ENCODE results near the gene TBL1XR1.

TBL1XR1 gene

DNA sequence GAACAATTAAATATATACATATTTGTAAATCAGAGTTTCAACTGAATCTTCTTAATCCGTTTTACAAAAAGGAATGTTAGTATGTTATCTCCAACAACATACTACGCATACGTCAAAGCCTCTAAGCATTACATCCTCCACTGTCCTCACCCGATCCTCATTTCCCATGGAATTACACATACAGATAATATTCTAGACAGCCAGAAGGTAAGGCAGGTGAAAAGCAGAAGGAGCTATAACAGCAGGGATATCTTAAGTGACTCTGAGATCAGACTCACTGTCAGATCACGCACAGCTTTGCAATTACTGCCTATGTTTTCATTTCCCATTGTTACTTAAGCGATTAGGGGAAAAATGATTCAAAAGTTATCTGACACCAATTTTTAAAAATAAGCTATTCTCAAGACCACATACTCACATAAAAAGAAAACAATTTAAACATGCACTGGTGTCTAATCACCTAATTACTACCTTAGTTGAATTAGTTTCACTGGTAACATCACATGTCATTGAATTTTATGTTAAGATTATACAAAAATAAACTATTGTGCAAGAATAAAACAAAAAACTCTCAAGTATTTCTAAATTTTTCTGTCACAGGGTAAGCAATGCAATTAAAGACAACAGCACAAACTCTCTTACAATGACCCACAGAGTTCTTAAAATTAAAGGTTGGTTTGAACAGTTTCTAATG lies 92.8 kb downstream of the TBL1XR1 start:
- peak; percentile 37 for DNase-seq (ENCODE audit: low read depth)
- H3K4me1 ChIP-seq (ENCODE audit: control insufficient read depth, insufficient read depth, low read length) = peaks cover 42% of the 10 kb centered on the region
- no peak overlapping the region for H3K9ac ChIP-seq (ENCODE audit: low read length)
- no peaks in the 10 kb centered on the region for H3K27me3 ChIP-seq (replicated peaks; ENCODE audit: control insufficient read depth, insufficient read depth, low read length)
- no peaks in the 10 kb centered on the region for H3K36me3 ChIP-seq (ENCODE audit: control insufficient read depth, insufficient read depth, low read length, severe bottlenecking)
- H3K9me3 ChIP-seq (ENCODE audit: control insufficient read depth, low read length) = no peaks in the 10 kb centered on the region
- no peak overlapping the region for H3K4me3 ChIP-seq (ENCODE audit: low read length)

DNA sequence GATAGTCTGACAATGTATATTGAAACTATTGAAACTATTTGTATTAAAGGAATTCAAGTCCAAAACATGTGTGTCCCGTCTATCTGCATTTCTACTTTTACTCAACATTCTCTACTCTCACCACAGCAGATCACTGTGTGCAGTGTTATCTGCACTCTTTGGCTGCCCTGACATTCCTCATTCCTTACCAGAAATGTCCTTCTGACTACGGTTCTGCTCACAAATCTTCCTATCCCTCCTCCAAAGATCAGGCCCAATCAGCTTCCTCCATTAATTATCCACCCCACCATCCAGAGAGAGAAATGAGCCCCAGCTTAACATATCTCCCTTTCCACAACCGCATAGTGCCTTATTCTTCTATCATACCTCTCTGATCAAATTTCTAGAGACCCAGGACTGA lies 94.7 kb downstream of the TBL1XR1 start:
- Histone ChIP-seq H3K36me3 (ENCODE audit: control insufficient read depth, insufficient read depth, low read length, severe bottlenecking) (no peaks in the 10 kb centered on the region), H3K4me1 (ENCODE audit: control insufficient read depth, insufficient read depth, low read length) (peaks cover 33% of the 10 kb centered on the region), H3K4me3 (ENCODE audit: low read length) (no peak overlapping the region), H3K9me3 (ENCODE audit: control insufficient read depth, low read length) (no peaks in the 10 kb centered on the region), H3K27me3 (replicated peaks; ENCODE audit: control insufficient read depth, insufficient read depth, low read length) (no peaks in the 10 kb centered on the region), H3K9ac (ENCODE audit: low read length) (no peak overlapping the region)
- DNase-seq (ENCODE audit: low read depth) = peak; percentile 31

DNA sequence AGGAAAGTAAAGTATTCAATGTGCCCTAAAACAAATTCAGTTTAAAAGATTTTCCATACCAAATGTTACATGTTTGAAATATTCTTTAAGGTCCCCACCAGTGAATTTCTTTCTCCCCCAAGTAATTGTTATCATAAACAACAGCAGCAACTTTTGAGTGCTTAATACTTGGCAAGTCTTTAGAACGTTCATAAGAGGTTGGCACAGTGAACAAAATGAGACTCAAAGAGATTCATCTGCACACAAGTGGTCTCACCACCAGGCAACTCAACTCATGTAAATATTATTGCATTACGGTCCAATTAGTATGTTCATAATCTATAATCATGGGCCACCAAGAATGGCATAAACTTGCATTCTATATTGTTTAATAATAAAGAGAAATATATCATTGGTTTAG lies 98.7 kb downstream of the TBL1XR1 start:
- H3K4me3 ChIP-seq (ENCODE audit: low read length) = no peak overlapping the region
- DNase-seq (ENCODE audit: low read depth) = no peak
- peaks cover 10% of the 10 kb centered on the region for H3K4me1 ChIP-seq (ENCODE audit: control insufficient read depth, insufficient read depth, low read length)
- H3K36me3 ChIP-seq (ENCODE audit: control insufficient read depth, insufficient read depth, low read length, severe bottlenecking) = no peaks in the 10 kb centered on the region
- no peaks in the 10 kb centered on the region for H3K27me3 ChIP-seq (replicated peaks; ENCODE audit: control insufficient read depth, insufficient read depth, low read length)
- no peaks in the 10 kb centered on the region for H3K9me3 ChIP-seq (ENCODE audit: control insufficient read depth, low read length)
- no peak overlapping the region for H3K9ac ChIP-seq (ENCODE audit: low read length)

DNA sequence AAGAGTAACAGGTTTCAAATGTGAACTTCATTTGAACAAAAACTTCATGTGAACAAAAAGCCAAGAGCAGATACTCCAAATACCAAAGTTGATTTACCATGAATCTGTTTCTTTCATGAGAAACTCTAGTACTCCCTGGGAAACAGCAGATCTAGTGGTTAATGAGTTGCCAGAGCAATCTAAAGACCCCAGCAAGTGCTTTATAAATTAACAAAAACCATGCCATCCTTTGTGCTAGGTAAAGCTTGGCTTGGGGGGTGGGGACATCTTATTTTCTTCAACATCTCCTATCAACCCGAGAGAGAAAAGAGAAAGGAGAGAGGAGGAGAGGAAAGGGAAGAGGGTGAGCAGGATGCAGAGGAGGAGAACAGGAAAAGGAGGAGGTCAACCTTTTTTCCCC lies 100.7 kb downstream of the TBL1XR1 start:
- no peak overlapping the region for H3K4me3 ChIP-seq (ENCODE audit: low read length)
- H3K36me3 ChIP-seq (ENCODE audit: control insufficient read depth, insufficient read depth, low read length, severe bottlenecking) = no peaks in the 10 kb centered on the region
- no peak overlapping the region for H3K9ac ChIP-seq (ENCODE audit: low read length)
- peaks cover under 1% of the 10 kb centered on the region for H3K4me1 ChIP-seq (ENCODE audit: control insufficient read depth, insufficient read depth, low read length)
- no peaks in the 10 kb centered on the region for H3K27me3 ChIP-seq (replicated peaks; ENCODE audit: control insufficient read depth, insufficient read depth, low read length)
- DNase-seq (ENCODE audit: low read depth) = no peak
- H3K9me3 ChIP-seq (ENCODE audit: control insufficient read depth, low read length) = no peaks in the 10 kb centered on the region

DNA sequence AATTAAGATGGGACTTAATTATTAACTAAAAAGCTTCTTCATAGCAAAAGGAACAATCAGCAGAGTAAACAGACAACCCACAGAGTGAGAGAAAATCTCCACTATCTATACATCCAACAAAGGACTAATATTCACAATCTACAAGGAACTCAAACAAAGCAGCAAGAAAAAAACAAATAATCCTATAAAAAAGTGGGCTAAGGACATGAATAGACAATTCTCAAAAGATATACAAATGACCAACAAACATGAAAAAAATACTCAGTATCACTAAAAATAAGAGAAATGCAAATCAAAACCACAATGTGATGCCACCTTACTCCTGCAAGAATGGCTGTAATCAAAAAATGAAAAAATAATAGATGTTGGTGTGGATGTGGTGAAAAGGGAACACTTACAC lies 103.3 kb downstream of the TBL1XR1 start:
- H3K27me3 ChIP-seq (replicated peaks; ENCODE audit: control insufficient read depth, insufficient read depth, low read length) = no peaks in the 10 kb centered on the region
- H3K4me1 ChIP-seq (ENCODE audit: control insufficient read depth, insufficient read depth, low read length) = no peaks in the 10 kb centered on the region
- H3K9ac ChIP-seq (ENCODE audit: low read length) = no peak overlapping the region
- no peak for DNase-seq (ENCODE audit: low read depth)
- H3K36me3 ChIP-seq (ENCODE audit: control insufficient read depth, insufficient read depth, low read length, severe bottlenecking) = peaks cover 8% of the 10 kb centered on the region
- H3K9me3 ChIP-seq (ENCODE audit: control insufficient read depth, low read length) = no peaks in the 10 kb centered on the region
- H3K4me3 ChIP-seq (ENCODE audit: low read length) = no peak overlapping the region

DNA sequence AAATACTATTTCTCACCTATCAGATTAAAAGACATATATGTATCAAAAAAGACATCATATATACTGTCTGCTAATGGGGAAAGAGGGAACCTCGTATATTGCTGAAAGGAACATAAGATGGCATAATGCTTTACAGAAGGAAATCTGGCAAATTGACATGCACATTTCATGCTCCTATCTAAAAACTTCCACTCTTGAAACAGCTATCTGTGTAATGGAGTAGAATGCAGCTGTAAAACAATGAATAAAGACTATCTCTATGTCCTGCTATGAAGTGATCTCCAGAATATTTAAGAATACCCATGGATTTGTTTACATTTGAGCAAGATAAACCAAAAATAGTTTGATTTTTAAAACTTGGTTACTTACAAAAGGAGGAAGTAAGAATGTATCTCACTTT lies 107.4 kb downstream of the TBL1XR1 start:
- no peak overlapping the region for H3K9ac ChIP-seq (ENCODE audit: low read length)
- H3K36me3 ChIP-seq (ENCODE audit: control insufficient read depth, insufficient read depth, low read length, severe bottlenecking) = peaks cover 13% of the 10 kb centered on the region
- no peaks in the 10 kb centered on the region for H3K9me3 ChIP-seq (ENCODE audit: control insufficient read depth, low read length)
- no peak overlapping the region for H3K4me3 ChIP-seq (ENCODE audit: low read length)
- no peaks in the 10 kb centered on the region for H3K4me1 ChIP-seq (ENCODE audit: control insufficient read depth, insufficient read depth, low read length)
- H3K27me3 ChIP-seq (replicated peaks; ENCODE audit: control insufficient read depth, insufficient read depth, low read length) = no peaks in the 10 kb centered on the region
- DNase-seq (ENCODE audit: low read depth) = no peak

DNA sequence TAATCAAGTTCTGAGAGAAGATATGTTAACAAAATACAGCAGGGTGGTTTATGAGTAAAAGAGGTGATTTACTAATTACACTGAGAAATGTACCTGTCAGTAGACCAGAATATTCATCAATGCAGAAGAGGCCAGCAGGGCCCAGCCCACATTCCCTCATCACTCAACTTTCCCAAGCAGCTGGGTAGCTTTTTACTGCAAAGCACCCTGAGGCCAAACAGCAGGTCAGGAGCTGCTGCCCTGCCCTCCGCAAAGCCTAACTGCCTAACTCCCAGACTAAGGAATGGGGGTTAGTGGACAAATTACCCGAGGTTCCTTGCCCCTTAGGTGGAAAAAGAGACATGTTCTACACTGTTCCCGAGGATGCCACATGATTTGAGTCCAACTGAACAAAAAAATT lies 108.2 kb downstream of the TBL1XR1 start:
- Histone ChIP-seq H3K9ac (ENCODE audit: low read length) (no peak overlapping the region), H3K4me1 (ENCODE audit: control insufficient read depth, insufficient read depth, low read length) (no peaks in the 10 kb centered on the region), H3K36me3 (ENCODE audit: control insufficient read depth, insufficient read depth, low read length, severe bottlenecking) (peaks cover 13% of the 10 kb centered on the region), H3K4me3 (ENCODE audit: low read length) (no peak overlapping the region), H3K27me3 (replicated peaks; ENCODE audit: control insufficient read depth, insufficient read depth, low read length) (no peaks in the 10 kb centered on the region), H3K9me3 (ENCODE audit: control insufficient read depth, low read length) (no peaks in the 10 kb centered on the region)
- no peak for DNase-seq (ENCODE audit: low read depth)

DNA sequence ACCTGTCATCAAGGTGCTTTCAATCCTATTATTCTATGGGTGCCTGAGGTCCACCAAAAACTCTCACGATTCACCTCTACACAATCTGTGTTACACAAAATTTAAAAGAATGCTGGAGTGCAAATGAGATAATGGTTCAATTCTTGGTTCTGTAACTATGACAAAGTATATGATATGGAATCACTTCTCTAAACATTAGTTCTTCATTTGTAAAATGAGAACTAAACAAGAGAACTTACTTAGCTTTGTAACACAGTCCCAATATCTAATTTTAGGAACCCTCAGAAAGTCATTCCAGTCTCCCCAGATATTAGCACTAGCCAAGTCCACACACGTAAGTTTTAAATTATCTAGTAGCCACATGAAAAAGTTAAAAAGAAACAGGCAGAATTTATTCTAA lies 111.5 kb downstream of the TBL1XR1 start:
- H3K9ac ChIP-seq (ENCODE audit: low read length) = no peak overlapping the region
- no peaks in the 10 kb centered on the region for H3K4me1 ChIP-seq (ENCODE audit: control insufficient read depth, insufficient read depth, low read length)
- DNase-seq (ENCODE audit: low read depth) = no peak
- no peak overlapping the region for H3K4me3 ChIP-seq (ENCODE audit: low read length)
- no peaks in the 10 kb centered on the region for H3K9me3 ChIP-seq (ENCODE audit: control insufficient read depth, low read length)
- no peaks in the 10 kb centered on the region for H3K27me3 ChIP-seq (replicated peaks; ENCODE audit: control insufficient read depth, insufficient read depth, low read length)
- peaks cover 13% of the 10 kb centered on the region for H3K36me3 ChIP-seq (ENCODE audit: control insufficient read depth, insufficient read depth, low read length, severe bottlenecking)

DNA sequence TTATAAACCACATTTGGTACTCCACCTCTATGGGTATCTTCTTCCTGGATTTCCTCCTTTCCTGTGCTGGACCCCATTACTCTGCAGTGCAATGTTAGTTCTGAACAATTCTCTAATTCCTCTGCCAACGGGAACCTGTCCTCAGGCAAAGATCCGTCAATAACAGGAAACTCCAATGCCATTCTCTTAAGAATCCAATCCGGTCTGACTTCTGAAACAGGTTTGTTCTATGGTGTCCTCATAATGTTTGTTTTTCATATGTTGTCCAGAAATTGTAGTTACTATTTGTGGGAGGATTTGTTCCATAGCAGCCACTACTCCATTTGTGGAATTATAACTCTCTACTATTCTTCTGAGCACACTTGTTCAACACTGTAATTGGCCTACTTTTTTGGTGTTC lies 112.7 kb downstream of the TBL1XR1 start:
- Histone ChIP-seq H3K36me3 (ENCODE audit: control insufficient read depth, insufficient read depth, low read length, severe bottlenecking) (peaks cover 10% of the 10 kb centered on the region), H3K9ac (ENCODE audit: low read length) (no peak overlapping the region)

DNA sequence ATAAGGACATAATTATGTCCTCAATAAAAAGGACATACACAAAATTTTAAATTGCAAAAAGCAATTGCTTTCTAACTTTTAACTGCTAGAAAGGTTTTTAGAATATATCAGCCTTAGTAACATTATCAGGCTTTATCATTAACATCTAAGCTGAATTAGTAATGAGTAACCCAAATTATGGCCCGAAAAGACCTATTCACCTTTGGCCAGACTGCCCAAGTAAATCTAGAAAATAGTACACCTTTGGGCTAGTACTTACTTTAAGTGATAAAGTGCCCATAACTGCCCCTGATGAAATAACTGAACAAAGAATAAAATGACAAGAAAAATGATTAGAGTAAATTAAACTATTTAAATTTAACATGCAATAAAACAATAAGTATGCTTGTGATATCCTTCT lies 117.2 kb downstream of the TBL1XR1 start:
- Histone ChIP-seq H3K4me1 (ENCODE audit: control insufficient read depth, insufficient read depth, low read length) (no peaks in the 10 kb centered on the region), H3K9me3 (ENCODE audit: control insufficient read depth, low read length) (no peaks in the 10 kb centered on the region), H3K36me3 (ENCODE audit: control insufficient read depth, insufficient read depth, low read length, severe bottlenecking) (peaks cover 7% of the 10 kb centered on the region), H3K4me3 (ENCODE audit: low read length) (no peak overlapping the region), H3K9ac (ENCODE audit: low read length) (no peak overlapping the region), H3K27me3 (replicated peaks; ENCODE audit: control insufficient read depth, insufficient read depth, low read length) (no peaks in the 10 kb centered on the region)
- no peak for DNase-seq (ENCODE audit: low read depth)

More for the DNA sequence above, 112.7 kb downstream of the TBL1XR1 start:
- no peak for DNase-seq (ENCODE audit: low read depth)
- no peak overlapping the region for H3K4me3 ChIP-seq (ENCODE audit: low read length)
- H3K4me1 ChIP-seq (ENCODE audit: control insufficient read depth, insufficient read depth, low read length) = no peaks in the 10 kb centered on the region
- H3K27me3 ChIP-seq (replicated peaks; ENCODE audit: control insufficient read depth, insufficient read depth, low read length) = no peaks in the 10 kb centered on the region
- H3K9me3 ChIP-seq (ENCODE audit: control insufficient read depth, low read length) = no peaks in the 10 kb centered on the region

DNA sequence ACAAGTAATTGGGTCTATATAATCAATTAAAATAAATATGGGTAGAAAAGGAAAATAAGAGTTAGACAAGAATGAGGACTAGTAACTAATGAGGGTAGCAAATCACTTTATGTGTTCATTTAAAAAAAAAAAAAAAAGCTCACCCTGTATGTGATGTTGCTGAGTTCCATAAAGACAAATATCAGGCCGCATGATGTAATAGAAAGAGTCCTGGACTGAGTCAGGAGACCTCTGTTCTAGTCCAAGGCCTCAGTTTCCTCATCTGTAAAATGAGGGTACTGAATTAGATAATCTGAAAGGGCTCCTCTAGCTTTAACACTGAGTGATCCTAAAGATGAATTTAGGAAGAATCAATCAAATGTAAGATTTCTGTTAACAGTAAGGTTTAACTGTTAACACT lies 117.6 kb downstream of the TBL1XR1 start:
- Histone ChIP-seq H3K36me3 (ENCODE audit: control insufficient read depth, insufficient read depth, low read length, severe bottlenecking) (peaks cover 11% of the 10 kb centered on the region), H3K4me1 (ENCODE audit: control insufficient read depth, insufficient read depth, low read length) (no peaks in the 10 kb centered on the region), H3K9me3 (ENCODE audit: control insufficient read depth, low read length) (no peaks in the 10 kb centered on the region), H3K27me3 (replicated peaks; ENCODE audit: control insufficient read depth, insufficient read depth, low read length) (no peaks in the 10 kb centered on the region), H3K4me3 (ENCODE audit: low read length) (no peak overlapping the region), H3K9ac (ENCODE audit: low read length) (no peak overlapping the region)
- DNase-seq (ENCODE audit: low read depth) = no peak

All from adipocyte (in vitro differentiated cells).